Esophagus squamous epithelium (tissue), 4 donors: ENCODE measurements around the gene ATP8A2.

ENCODE experiments used
- POLR2A ChIP-seq, 4 donors: fragments of 450-650 bp; IDR thresholded peaks; one replicate each; pipeline ENCODE4 v1.6.1; 2017; ENCODE audit warnings: antibody characterized with exemption in 4 of 4, mild to moderate bottlenecking in 4 of 4, moderate library complexity in 3 of 4
- TF ChIP-seq, protein P1 (sequence below), 6 experiments: fragments of 450-650 bp in 4 of 6; fragments of 200-600 bp in 2 of 6; sonication (generic) in 2 of 6; IDR thresholded peaks; one replicate each; pipeline ENCODE4 v1.5.1; 2016 to 2019; ENCODE audit warnings: antibody characterized with exemption in 6 of 6, mild to moderate bottlenecking in 4 of 6, moderate library complexity in 4 of 6

DNA sequence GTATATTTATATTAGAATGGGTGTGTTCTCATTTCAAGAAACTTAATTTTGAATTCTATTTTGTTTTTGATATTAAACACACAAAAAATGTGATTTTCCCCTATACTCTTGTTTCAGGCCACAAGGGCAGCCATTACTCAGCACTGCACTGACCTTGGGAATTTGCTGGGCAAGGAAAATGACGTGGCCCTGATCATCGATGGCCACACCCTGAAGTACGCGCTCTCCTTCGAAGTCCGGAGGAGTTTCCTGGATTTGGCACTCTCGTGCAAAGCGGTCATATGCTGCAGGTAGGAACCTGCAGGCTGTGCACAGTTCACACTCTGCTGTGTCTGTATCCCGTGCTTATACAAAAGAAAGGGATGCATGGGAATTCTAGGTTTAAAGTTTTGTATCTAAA is 327.3 kb downstream of the ATP8A2 start:
- no peak for TF ChIP-seq POLR2A (IDR thresholded peaks at IDR 0.05)
- TF ChIP-seq, protein P1, sequence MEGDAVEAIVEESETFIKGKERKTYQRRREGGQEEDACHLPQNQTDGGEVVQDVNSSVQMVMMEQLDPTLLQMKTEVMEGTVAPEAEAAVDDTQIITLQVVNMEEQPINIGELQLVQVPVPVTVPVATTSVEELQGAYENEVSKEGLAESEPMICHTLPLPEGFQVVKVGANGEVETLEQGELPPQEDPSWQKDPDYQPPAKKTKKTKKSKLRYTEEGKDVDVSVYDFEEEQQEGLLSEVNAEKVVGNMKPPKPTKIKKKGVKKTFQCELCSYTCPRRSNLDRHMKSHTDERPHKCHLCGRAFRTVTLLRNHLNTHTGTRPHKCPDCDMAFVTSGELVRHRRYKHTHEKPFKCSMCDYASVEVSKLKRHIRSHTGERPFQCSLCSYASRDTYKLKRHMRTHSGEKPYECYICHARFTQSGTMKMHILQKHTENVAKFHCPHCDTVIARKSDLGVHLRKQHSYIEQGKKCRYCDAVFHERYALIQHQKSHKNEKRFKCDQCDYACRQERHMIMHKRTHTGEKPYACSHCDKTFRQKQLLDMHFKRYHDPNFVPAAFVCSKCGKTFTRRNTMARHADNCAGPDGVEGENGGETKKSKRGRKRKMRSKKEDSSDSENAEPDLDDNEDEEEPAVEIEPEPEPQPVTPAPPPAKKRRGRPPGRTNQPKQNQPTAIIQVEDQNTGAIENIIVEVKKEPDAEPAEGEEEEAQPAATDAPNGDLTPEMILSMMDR (IDR thresholded peaks at IDR 0.05) = no peak
